ENCODE measurements around the gene PPP1R9B. TPM values are rescaled to one million over a fixed set of nuclear protein-coding genes. Genes with fewer than 3 reads are reported as not detected.

The PPP1R9B gene
- total RNA-seq, 2 experiments from 2014 or later = 110 to 117 TPM

- H3K4me1 Mint-ChIP-seq = peaks cover 30% of the 10 kb centered on the region
- peaks cover 4% of the 10 kb centered on the region for H3K9me3 Mint-ChIP-seq
- no peak overlapping the region for H3K4me3 Mint-ChIP-seq
- ChIA-PET CTCF (interaction anchor here (2.1 kb wide), 1 partner anchor 15 kb away, joined by 9 read pairs; no protein-coding TSS in a partner anchor), POLR2A (no interaction called here)
- no peaks in the 10 kb centered on the region for H3K27me3 Mint-ChIP-seq
- peaks cover 6% of the 10 kb centered on the region for H3K36me3 Mint-ChIP-seq (ENCODE audit: low read depth)
- DNase-seq = no peak
- H3K27ac Mint-ChIP-seq = no peak overlapping the region
These were observed 16.2 kb upstream of the PPP1R9B start for GRCh38 chr17:50166518-50167181.

GRCh38 chr17:50165867-50166517 lies 15.5 kb upstream of the PPP1R9B start, which contains the start of gene SGCA:
Gene SGCA, plus strand, starts transcription at chr17:50166005. Its CDS starts 36 bp downstream, at chr17:50166041.
- no peak within 1 kb of the TSS for H3K4me3 Mint-ChIP-seq
- peaks cover 4% of the 10 kb centered on the region for H3K9me3 Mint-ChIP-seq
- peaks cover under 1% of the 10 kb centered on the region for H3K27me3 Mint-ChIP-seq
- DNase-seq = no peak
- POLR2A ChIA-PET = no interaction called here
- H3K36me3 Mint-ChIP-seq (ENCODE audit: low read depth) = peaks cover 7% of the 10 kb centered on the region
- peaks cover 29% of the 10 kb centered on the region for H3K4me1 Mint-ChIP-seq
- CTCF ChIA-PET = interaction anchor here (1.5 to 2.1 kb wide), 2 partner anchors 10 to 14 kb away, joined by 5 to 9 read pairs; no protein-coding TSS in a partner anchor
- no peak within 1 kb of the TSS for H3K27ac Mint-ChIP-seq

GRCh38 chr17:50165466-50165865 lies 15.0 kb upstream of the PPP1R9B start:
- no peak for DNase-seq
- Mint-ChIP-seq H3K4me1 (peaks cover 31% of the 10 kb centered on the region), H3K27ac (no peak overlapping the region), H3K36me3 (ENCODE audit: low read depth) (peaks cover 7% of the 10 kb centered on the region), H3K27me3 (peaks cover 4% of the 10 kb centered on the region), H3K4me3 (no peak overlapping the region), H3K9me3 (peaks cover 4% of the 10 kb centered on the region)
- POLR2A ChIA-PET = no interaction called here
- CTCF ChIA-PET = interaction anchor here (1.1 to 2.1 kb wide), 3 partner anchors 9 to 13 kb away, joined by 3 to 9 read pairs (median 5); no protein-coding TSS in a partner anchor

- H3K27ac Mint-ChIP-seq = no peak overlapping the region
- H3K4me3 Mint-ChIP-seq = no peak overlapping the region
- H3K27me3 Mint-ChIP-seq = peaks cover 4% of the 10 kb centered on the region
- H3K4me1 Mint-ChIP-seq = peaks cover 33% of the 10 kb centered on the region
- H3K36me3 Mint-ChIP-seq (ENCODE audit: low read depth) = peaks cover 7% of the 10 kb centered on the region
- CTCF ChIA-PET = interaction anchor here (1.1 to 2.1 kb wide), 3 partner anchors 9 to 13 kb away, joined by 3 to 9 read pairs (median 5); no protein-coding TSS in a partner anchor
- POLR2A ChIA-PET = no interaction called here
- no peak for DNase-seq
- peaks cover 4% of the 10 kb centered on the region for H3K9me3 Mint-ChIP-seq
These were observed 14.6 kb upstream of the PPP1R9B start for GRCh38 chr17:50165066-50165465.

- Mint-ChIP-seq H3K27ac (no peak overlapping the region), H3K36me3 (ENCODE audit: low read depth) (peaks cover 7% of the 10 kb centered on the region), H3K4me3 (no peak overlapping the region), H3K4me1 (peaks cover 33% of the 10 kb centered on the region), H3K9me3 (peaks cover 4% of the 10 kb centered on the region), H3K27me3 (peaks cover 4% of the 10 kb centered on the region)
- POLR2A ChIA-PET = no interaction called here
- CTCF ChIA-PET = interaction anchor here (1.1 to 2.1 kb wide), 3 partner anchors 8 to 13 kb away, joined by 3 to 9 read pairs (median 5); no protein-coding TSS in a partner anchor
- no peak for DNase-seq
These were observed 14.2 kb upstream of the PPP1R9B start for GRCh38 chr17:50164697-50164988.

GRCh38 chr17:50163843-50164696 lies 13.6 kb upstream of the PPP1R9B start:
- Mint-ChIP-seq H3K4me3 (no peak overlapping the region), H3K4me1 (peaks cover 29% of the 10 kb centered on the region), H3K9me3 (peaks cover 4% of the 10 kb centered on the region), H3K27me3 (peaks cover 4% of the 10 kb centered on the region), H3K27ac (peak overlapping the region; percentile 28), H3K36me3 (ENCODE audit: low read depth) (peaks cover 7% of the 10 kb centered on the region)
- DNase-seq = no peak
- CTCF ChIA-PET = interaction anchor here (1.1 to 1.5 kb wide), 2 partner anchors 8 to 10 kb away, joined by 3 to 5 read pairs; no protein-coding TSS in a partner anchor
- POLR2A ChIA-PET = no interaction called here

GRCh38 chr17:50162466-50163254 lies 12.2 kb upstream of the PPP1R9B start:
- no peak for DNase-seq
- Mint-ChIP-seq H3K4me3 (no peak overlapping the region), H3K27me3 (peaks cover 4% of the 10 kb centered on the region), H3K36me3 (ENCODE audit: low read depth) (peaks cover 7% of the 10 kb centered on the region), H3K9me3 (peaks cover 4% of the 10 kb centered on the region), H3K4me1 (peaks cover 34% of the 10 kb centered on the region), H3K27ac (peak overlapping the region; percentile 78)
- CTCF ChIA-PET = interaction anchor here (0.8 to 2.8 kb wide), 15 partner anchors 8 to 161 kb away, joined by 3 to 43 read pairs (median 5); partner anchors contain the start of gene PPP1R9B
- POLR2A ChIA-PET = no interaction called here

- Mint-ChIP-seq H3K4me3 (peak overlapping the region; percentile 64), H3K4me1 (peaks cover 39% of the 10 kb centered on the region), H3K27ac (peak overlapping the region; percentile 89), H3K27me3 (peaks cover 4% of the 10 kb centered on the region), H3K9me3 (peaks cover 4% of the 10 kb centered on the region), H3K36me3 (ENCODE audit: low read depth) (peaks cover 7% of the 10 kb centered on the region)
- ChIA-PET CTCF (interaction anchor here (0.8 to 2.8 kb wide), 20 partner anchors 9 to 184 kb away, joined by 3 to 43 read pairs (median 4); partner anchors contain the start of genes PPP1R9B and XYLT2), POLR2A (no interaction called here)
- DNase-seq = no peak
These were observed 11.4 kb upstream of the PPP1R9B start for GRCh38 chr17:50161911-50162288.

GRCh38 chr17:50161023-50161910 lies 10.8 kb upstream of the PPP1R9B start:
- Mint-ChIP-seq H3K36me3 (ENCODE audit: low read depth) (peaks cover 7% of the 10 kb centered on the region), H3K4me1 (peaks cover 41% of the 10 kb centered on the region), H3K27me3 (peaks cover 4% of the 10 kb centered on the region), H3K4me3 (peak overlapping the region; percentile 64), H3K27ac (peak overlapping the region; percentile 89), H3K9me3 (peaks cover 4% of the 10 kb centered on the region)
- CTCF ChIA-PET = interaction anchor here (0.8 to 2.8 kb wide), 21 partner anchors 10 to 185 kb away, joined by 3 to 43 read pairs (median 5); partner anchors contain the start of genes PPP1R9B and XYLT2
- peak; percentile 95 for DNase-seq
- POLR2A ChIA-PET = no interaction called here

GRCh38 chr17:50157891-50158290 lies 7.4 kb upstream of the PPP1R9B start:
- peak; percentile 47 for DNase-seq
- Mint-ChIP-seq H3K36me3 (ENCODE audit: low read depth) (peaks cover 7% of the 10 kb centered on the region), H3K4me3 (no peak overlapping the region), H3K27ac (peak overlapping the region; percentile 69), H3K9me3 (peaks cover 4% of the 10 kb centered on the region), H3K4me1 (peaks cover 60% of the 10 kb centered on the region), H3K27me3 (peaks cover 4% of the 10 kb centered on the region)
- ChIA-PET POLR2A (no interaction called here), CTCF (interaction anchor here (0.6 to 4.7 kb wide), 4 partner anchors 11 to 179 kb away, joined by 3 to 22 read pairs (median 6); no protein-coding TSS in a partner anchor)

- H3K27ac Mint-ChIP-seq = no peak overlapping the region
- H3K9me3 Mint-ChIP-seq = no peaks in the 10 kb centered on the region
- no peak overlapping the region for H3K4me3 Mint-ChIP-seq
- H3K27me3 Mint-ChIP-seq = no peaks in the 10 kb centered on the region
- H3K4me1 Mint-ChIP-seq = peaks cover 53% of the 10 kb centered on the region
- ChIA-PET POLR2A (no interaction called here), CTCF (interaction anchor here (1.0 to 4.7 kb wide), 3 partner anchors 9 to 45 kb away, joined by 3 to 22 read pairs (median 9); no protein-coding TSS in a partner anchor)
- DNase-seq = no peak
- H3K36me3 Mint-ChIP-seq (ENCODE audit: low read depth) = no peaks in the 10 kb centered on the region
These were observed 4.8 kb upstream of the PPP1R9B start for GRCh38 chr17:50155115-50155819.

Data from activated CD4-positive, alpha-beta T cell treated with anti-CD3 and anti-CD28 coated beads, Interleukin-2, amount 10 ng/mL, durations not matched to agents 7 days and 5 days (primary cell).